MM.1S (cell line): Measurements from ENCODE around the gene ADD2.

ENCODE experiments used
- EZH2 ChIP-seq: fragments of 300-600 bp; sonication (generic); optimal IDR thresholded peaks from 2 replicates; pipeline ENCODE3; 2017; ENCODE audit warnings: low read depth, mild to moderate bottlenecking, antibody characterized with exemption, low read length, mixed read lengths
- EZH2phosphoT487 ChIP-seq: fragments of 300-600 bp; sonication (generic); IDR thresholded peaks from 2 replicates; pipeline ENCODE4 v1.6.1; 2018; ENCODE audit warnings: antibody characterized with exemption, low read length
- TF ChIP-seq, protein P1 (sequence below): fragments of 300-600 bp; sonication (generic); IDR thresholded peaks from 2 replicates; pipeline ENCODE4 v1.5.1; 2016; ENCODE audit warnings: antibody characterized with exemption, low read length, mixed read lengths

GRCh38 chr2:70748002-70748784 is 19.8 kb downstream of the ADD2 start:
- TF ChIP-seq, protein P1, sequence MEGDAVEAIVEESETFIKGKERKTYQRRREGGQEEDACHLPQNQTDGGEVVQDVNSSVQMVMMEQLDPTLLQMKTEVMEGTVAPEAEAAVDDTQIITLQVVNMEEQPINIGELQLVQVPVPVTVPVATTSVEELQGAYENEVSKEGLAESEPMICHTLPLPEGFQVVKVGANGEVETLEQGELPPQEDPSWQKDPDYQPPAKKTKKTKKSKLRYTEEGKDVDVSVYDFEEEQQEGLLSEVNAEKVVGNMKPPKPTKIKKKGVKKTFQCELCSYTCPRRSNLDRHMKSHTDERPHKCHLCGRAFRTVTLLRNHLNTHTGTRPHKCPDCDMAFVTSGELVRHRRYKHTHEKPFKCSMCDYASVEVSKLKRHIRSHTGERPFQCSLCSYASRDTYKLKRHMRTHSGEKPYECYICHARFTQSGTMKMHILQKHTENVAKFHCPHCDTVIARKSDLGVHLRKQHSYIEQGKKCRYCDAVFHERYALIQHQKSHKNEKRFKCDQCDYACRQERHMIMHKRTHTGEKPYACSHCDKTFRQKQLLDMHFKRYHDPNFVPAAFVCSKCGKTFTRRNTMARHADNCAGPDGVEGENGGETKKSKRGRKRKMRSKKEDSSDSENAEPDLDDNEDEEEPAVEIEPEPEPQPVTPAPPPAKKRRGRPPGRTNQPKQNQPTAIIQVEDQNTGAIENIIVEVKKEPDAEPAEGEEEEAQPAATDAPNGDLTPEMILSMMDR: peak; percentile 16
- TF ChIP-seq EZH2phosphoT487: no peak
- TF ChIP-seq EZH2: no peak
